Activated CD8-positive, alpha-beta memory T cell treated with anti-CD3 and anti-CD28 coated beads for 24 hours (primary cell): ENCODE data around the gene KCTD13.
"Not testable (repeated sequence)": the region's sequence is repeated elsewhere in the genome, so short reads cannot be mapped to it uniquely, and the experiment has no call there.

Experiments used
- DNase-seq: peaks from one replicate; pipeline ENCODE4 v3.0.0-alpha.2; 2020

KCTD13 gene

DNA sequence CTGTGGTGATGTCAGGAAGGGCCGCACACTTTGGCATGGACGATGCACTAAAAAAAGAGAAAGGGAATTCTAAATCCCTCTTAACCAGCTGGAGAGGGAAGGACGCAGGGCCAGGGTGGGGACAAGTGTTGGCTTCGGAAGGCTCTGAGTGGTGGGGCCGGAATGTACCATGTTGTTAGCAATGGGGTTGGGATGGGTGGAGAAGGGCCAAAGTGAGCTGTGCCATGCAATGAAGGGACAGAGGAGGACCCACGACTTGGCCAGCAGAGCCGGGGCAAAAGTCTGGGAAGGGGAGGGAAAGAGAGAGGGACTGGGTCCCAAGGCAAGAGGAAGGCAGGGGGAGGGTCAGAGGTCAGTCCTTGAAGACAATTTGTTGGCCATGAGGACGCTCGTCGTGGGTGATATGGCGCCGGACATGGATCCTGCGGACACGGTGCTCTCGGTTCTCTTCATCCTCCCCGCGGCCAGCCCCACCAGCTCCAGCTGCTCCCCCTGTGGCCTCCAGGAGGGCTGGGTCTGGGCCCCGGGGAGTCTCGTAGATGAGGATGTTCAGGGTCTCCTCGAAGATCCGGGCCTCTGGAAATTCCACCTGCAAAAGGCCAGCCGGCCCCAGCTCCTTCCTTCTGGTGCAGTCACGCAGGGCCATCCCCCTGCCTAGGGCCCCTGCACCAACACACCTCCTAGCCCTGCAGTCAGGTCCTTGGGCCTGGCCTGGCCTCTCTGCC is 19.3 kb downstream of the KCTD13 start:
- DNase-seq: no peak

GRCh38 chr16:29905668-29906067 is 20.4 kb downstream of the KCTD13 start:
- DNase-seq: no peak

- no peak for DNase-seq
Measured at GRCh38 chr16:29904947-29905346, 21.1 kb downstream of the KCTD13 start.

DNA sequence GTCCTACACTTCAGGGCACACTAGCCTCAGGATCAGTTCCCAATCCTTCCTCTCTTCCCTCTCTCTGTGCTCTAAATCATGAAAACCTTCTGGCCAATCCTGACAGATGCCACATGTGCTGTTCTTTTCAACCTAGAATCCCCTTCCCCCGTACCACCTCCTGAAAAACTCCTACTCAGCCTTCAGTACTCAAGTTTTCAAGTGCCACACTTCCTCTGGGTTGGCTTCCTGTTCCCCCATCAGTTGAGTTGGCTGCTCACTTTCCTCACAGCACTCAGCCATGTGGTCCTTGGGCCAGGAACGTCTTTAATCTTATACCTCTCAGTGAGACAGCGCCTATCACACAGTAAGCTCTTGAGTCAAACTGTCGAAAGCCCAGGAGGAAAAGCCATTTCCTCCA is 22.4 kb downstream of the KCTD13 start:
- no peak for DNase-seq

GRCh38 chr16:29901607-29901945 is 24.4 kb downstream of the KCTD13 start:
- no peak for DNase-seq

DNA sequence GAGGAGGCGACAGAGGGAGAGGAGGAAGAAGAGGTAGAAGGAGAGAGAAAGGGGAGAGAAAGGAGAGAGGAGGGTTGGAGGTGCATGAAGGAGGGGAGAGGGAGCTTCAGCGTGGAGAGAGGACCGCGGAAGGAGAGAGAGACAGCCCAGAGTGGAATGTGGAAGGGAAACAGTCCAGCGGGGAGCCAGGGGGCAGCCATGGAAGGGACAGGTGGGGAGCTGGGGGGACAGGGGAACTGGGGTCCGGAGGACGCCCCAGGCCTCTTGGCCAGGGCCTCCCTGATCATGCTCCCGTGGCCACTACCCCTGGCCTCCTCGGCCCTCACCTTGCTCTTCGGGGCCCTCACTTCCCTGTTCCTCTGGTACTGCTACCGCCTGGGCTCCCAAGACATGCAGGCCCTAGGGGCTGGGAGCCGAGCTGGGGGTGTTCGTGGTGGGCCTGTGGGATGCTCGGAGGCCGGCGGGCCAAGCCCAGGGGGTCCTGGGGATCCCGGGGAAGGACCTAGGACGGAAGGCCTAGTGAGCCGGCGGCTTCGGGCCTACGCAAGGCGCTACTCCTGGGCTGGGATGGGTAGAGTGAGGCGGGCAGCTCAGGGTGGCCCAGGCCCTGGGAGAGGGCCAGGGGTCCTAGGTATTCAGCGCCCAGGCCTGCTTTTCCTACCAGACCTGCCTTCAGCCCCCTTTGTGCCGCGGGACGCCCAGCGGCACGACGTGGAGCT is 25.0 kb downstream of the KCTD13 start:
- no peak for DNase-seq

DNA sequence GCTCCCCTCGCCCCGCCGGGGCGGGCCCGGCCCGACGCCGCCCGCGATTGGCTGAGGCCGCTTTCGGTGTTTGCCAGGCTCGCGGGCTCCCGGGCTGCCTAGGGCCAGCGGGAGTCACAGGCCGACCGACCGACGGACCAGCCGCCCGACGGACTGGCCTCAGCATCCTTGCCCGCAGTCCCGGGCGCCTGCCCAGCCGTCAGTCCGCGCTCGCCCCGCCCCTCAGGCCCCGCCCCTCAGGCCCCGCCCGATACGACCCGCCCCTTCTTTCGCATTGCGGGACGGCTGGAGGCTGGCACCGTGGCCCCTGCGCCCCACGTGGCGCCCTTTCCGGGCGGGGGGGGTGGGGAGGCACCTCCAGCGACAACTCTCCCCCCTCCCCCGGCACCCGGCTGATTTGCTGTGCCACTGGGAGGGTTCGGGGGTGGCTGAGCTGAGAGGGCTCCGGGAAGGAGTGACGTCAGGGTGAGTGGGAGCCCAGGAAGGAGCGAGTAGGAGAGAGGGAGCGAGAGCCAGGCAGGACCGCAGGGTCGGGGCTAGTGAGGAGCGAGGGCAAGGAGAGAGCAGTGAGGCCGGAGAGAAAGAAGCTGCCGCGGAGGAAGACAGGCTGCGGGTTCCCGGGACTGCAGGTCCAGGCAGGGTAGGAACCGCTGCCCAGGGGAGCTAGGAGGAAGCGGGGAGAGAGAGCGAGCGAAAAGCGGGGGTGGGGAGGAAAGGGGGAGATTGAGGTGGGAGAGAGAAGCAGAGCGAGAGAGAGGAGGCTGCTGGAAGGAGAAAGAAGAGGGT is 25.7 kb downstream of the KCTD13 start, which contains the start of gene ASPHD1:
Gene ASPHD1, plus strand, starts transcription at position 387 of the 786 bp plus-strand sequence. CDS start 484 bp downstream, outside the sequence.
- peak; percentile 93 for DNase-seq

DNA sequence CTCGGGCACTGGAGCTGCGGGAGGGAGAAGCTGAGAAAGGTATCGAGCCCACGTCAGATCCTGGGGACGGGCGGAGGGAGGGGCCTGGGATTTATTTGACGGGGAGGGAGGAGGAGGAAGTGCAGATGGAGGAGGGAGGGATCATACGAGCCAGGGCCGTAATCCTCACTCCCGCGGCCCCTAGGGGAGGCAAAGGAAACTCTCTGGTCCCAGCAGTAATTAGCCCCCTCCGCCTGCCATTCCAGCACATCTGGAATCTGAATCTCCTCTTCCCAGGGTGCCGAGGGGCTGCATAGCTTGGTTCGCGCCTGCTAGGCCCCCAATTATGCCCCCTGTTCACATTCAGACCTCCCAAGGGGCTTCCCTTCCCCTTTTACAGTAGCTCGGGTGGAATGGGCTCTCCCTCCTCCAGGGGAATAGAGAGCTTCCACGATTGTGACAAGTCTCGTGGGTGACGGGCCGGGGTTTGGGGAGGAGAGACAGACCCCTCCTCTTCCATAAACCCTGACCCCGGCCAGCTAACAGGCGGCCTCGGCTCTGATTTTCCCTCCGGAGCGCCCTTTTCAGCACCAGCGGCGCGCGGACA is 26.4 kb downstream of the KCTD13 start, which contains the start of gene SEZ6L2:
Gene SEZ6L2, minus strand, starts transcription at position 35 of the 586 bp plus-strand sequence. CDS start 531 bp downstream, outside the sequence.
- DNase-seq: no peak

DNA sequence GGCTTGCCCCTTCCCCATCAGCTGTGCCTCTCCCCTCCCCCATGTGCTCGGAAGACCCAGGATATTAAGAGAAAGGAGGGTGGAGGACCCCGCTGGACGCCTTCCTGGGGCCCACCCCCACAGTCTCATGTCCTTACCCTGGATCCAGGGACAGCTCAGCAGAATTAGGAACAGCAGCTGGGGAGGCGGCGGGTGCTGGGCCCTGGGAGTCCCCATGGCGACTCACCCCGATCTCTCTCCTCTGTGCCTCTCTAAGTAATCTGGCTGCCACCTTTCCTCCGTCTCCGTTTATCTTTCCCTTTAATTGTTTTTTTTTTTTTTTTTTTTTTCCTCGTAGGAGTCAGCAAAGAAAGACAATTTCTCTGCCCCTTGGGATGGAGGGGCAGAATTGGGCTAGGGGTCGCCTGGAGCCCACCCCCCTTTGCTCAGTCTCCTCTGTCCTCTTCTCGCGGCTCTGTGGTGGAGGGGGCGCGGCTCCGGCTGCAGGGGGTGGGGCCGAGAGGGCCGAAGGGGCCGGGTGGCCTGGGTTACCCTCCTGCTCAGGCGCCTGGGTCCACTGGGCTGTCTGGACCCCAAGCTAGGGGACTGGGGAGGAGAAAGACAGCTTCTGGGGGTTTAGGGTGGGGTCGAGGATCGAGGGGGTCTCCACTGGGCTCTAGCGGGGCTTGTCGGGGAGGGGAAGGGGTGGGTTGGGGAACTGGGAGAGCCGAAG is 27.1 kb downstream of the KCTD13 start:
- DNase-seq: no peak

GRCh38 chr16:29898135-29898803 is 27.8 kb downstream of the KCTD13 start:
- DNase-seq: no peak

GRCh38 chr16:29897333-29897732 is 28.7 kb downstream of the KCTD13 start:
- no peak for DNase-seq

DNA sequence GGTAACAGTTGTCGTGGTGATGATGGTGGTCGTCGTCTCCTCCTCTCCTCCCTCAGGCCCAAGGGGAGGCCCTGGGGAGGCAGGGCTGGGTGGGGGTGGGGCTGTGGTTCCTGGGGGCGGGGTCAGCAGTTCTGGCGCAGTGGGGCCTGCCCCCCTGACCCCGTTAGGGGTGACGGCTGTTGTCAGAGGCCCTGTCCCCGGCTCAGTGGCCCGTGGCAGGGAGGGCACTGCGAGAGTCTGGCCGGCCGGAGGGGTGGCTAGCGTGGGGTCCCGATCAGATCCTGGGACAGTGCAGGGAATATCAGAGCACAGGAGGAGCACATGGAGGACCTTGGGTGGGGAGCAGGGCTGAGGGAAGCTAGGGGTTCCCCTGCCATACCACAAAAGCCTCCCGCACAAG is 29.2 kb downstream of the KCTD13 start:
- DNase-seq: no peak

DNA sequence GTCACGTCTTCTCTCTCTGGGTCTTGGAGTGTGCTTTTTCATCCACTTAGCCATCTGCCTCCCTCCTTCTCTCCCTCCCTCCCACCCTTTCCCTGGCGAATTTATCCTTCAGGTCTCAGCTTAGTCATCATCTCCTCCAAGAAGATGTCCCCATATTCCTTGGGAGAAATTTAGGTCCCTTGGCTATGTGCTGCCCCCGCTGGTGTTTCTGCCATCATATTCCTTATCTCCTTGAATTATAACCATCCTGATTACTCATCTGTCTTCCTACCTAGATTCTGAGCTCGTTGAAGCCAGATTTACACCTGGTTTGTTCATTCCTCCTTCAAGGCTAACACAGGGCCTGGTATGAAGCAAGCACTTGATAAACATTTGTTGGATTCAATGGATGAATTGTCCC is 31.7 kb downstream of the KCTD13 start:
- DNase-seq: no peak

- no peak for DNase-seq
Measured at GRCh38 chr16:29893553-29893952, 32.5 kb downstream of the KCTD13 start.

DNA sequence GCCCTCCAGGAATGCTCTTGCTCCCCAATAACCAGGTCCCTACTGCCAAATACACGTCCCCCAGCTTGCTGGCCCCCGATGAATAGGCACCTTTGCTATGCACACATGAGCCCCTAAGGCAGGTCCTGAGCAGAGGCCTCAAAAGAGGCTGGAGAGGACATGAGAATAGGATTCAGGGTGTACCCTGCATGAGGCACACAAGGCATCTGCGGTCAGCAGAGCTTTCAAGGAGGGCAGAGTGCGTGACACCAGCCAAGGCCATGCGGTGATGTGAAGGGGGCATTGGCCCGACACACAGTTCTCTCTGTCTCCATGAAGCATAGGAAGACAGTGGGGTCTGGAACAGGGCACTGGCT is 33.6 kb downstream of the KCTD13 start:
- no peak for DNase-seq

DNA sequence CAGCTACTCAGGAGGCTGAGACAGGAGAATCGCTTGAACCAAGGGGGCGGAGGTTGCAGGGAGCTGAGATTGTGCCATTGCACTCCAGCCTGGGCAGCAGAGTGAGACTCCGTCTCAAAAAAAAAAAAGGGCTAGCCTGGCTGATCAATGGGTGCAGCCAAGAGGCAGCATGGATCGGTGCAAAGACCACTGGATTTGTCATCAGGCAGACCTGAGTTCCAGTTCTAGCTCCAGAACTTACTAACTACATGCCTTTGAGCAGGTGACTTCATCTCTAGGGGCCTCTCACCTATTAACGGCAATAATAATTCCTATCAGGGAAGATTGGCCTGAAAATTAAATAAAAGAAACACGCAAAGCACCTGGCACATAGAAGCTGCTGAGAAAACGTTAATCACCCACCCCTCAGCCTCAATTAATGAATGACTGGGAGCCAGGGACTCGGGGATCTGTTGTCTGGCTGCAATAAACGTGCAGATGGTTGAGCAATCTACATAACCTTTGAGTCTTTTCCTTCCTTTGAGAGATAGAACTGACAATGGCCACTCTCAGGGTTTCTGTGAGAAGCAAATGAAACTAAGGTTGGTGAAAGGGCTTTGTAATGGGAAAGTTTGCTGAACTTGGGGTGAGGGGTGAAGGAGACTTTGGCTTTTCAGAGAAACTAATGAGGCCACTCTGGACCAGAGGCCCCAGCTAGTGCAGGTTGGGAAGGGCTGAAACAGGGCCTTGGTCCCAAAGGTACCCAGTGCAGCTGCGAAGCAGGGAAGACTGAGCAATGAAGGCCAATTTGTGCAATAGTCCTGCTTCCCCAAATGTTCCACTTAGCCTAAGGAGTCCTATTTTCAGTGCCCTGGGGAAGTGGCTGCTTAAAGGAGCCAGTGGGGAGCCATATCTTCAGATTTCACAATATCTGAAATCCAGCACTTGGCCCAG is 34.2 kb downstream of the KCTD13 start:
- DNase-seq: no peak

- DNase-seq: not testable (repeated sequence)
Measured at GRCh38 chr16:29889372-29889771, 36.7 kb downstream of the KCTD13 start.

- DNase-seq: no peak
Measured at GRCh38 chr16:29883987-29884386, 42.0 kb downstream of the KCTD13 start.

DNA sequence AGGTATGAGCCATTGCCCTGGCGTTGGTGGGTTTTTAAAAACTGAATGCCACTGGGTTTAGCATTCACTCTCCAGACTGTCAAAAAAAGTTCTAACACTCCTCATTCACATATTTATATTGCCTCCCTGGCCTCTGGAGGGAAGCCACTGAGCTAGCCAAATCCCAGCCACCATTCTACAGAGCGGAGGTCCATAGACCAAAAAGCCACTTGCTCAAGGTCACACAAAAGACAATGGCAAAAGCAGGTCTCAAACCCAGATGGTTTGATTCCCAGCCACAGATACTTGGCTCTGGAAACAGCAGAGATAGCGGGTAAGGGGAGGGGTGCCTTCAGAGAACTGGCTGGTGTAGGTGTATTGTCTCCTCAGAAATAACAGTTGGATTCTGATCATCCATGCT is 45.0 kb downstream of the KCTD13 start:
- no peak for DNase-seq

GRCh38 chr16:29878172-29878571 is 47.9 kb downstream of the KCTD13 start:
- no peak for DNase-seq
